Trophoblast cell (in vitro differentiated cells and primary cell): ENCODE results near the gene CLIC3.

Experiments
- DNase-seq, 2 donors: peaks; one replicate each; pipeline ENCODE4 v3.0.0-alpha.2; 2016
- H2AFZ ChIP-seq: 2 replicates; pipeline ENCODE4 v1.6.1; 2013; ENCODE audit warnings: low read length, moderate library complexity, mild to moderate bottlenecking; ENCODE audit not compliant: insufficient read depth, poor library complexity
- H2AK5ac ChIP-seq: 2 replicates; pipeline ENCODE4 v1.6.1; 2013; ENCODE audit warnings: mild to moderate bottlenecking, low read length
- H2BK120ac ChIP-seq: 2 replicates; pipeline ENCODE4 v1.6.1; 2013; ENCODE audit warnings: low read length, mild to moderate bottlenecking, moderate library complexity; ENCODE audit not compliant: insufficient read depth, poor library complexity
- H2BK12ac ChIP-seq: 2 replicates; pipeline ENCODE4 v1.6.1; 2013; ENCODE audit warnings: mild to moderate bottlenecking, low read length, moderate library complexity
- H2BK5ac ChIP-seq: 2 replicates; pipeline ENCODE4 v1.6.1; 2013; ENCODE audit warnings: low read length, low read depth, moderate library complexity, mild to moderate bottlenecking; ENCODE audit not compliant: poor library complexity
- H3K14ac ChIP-seq: 2 replicates; pipeline ENCODE4 v1.6.1; 2013; ENCODE audit warnings: mild to moderate bottlenecking, low read length
- H3K18ac ChIP-seq: 2 replicates; pipeline ENCODE4 v1.6.1; 2013; ENCODE audit warnings: mild to moderate bottlenecking, low read length
- H3K23ac ChIP-seq: 2 replicates; pipeline ENCODE4 v1.6.1; 2013; ENCODE audit warnings: low read length
- H3K27ac ChIP-seq: 2 replicates; pipeline ENCODE4 v1.5.1; 2013; ENCODE audit warnings: low read depth, mild to moderate bottlenecking, inconsistent platforms, low read length, moderate library complexity
- H3K27me3 ChIP-seq: 2 replicates; pipeline ENCODE4 v1.6.1; 2013; ENCODE audit warnings: inconsistent platforms, mild to moderate bottlenecking, low read length, moderate library complexity; ENCODE audit not compliant: insufficient read depth
- H3K36me3 ChIP-seq, 2 experiments: 1 replicate in 1 of 2; 2 replicates in 1 of 2; pipeline ENCODE4 v1.6.1; 2013; ENCODE audit warnings: low read length in 2 of 2, mild to moderate bottlenecking in 2 of 2, moderate library complexity in 1 of 2; ENCODE audit not compliant: insufficient read depth in 2 of 2, control insufficient read depth in 1 of 2
- H3K4ac ChIP-seq: 2 replicates; pipeline ENCODE4 v1.6.1; 2013; ENCODE audit warnings: low read depth, mild to moderate bottlenecking, low read length, moderate library complexity
- H3K4me1 ChIP-seq, 2 experiments: 1 replicate in 1 of 2; 2 replicates in 1 of 2; pipeline ENCODE4 v1.6.1; 2013; ENCODE audit warnings: low read length in 2 of 2, mild to moderate bottlenecking in 2 of 2, moderate library complexity in 1 of 2; ENCODE audit not compliant: insufficient read depth in 2 of 2, control insufficient read depth in 1 of 2
- H3K4me2 ChIP-seq: 2 replicates; pipeline ENCODE4 v1.6.1; 2013; ENCODE audit warnings: inconsistent platforms, mild to moderate bottlenecking, low read length, moderate library complexity
- H3K4me3 ChIP-seq: 2 replicates; pipeline ENCODE4 v1.5.1; 2013; ENCODE audit warnings: mild to moderate bottlenecking, low read depth, low read length, inconsistent platforms
- H3K79me1 ChIP-seq: one replicate; pipeline ENCODE4 v1.6.1; 2013; ENCODE audit warnings: low read length
- H3K79me2 ChIP-seq: 2 replicates; pipeline ENCODE4 v1.6.1; 2013; ENCODE audit warnings: low read length, mild to moderate bottlenecking; ENCODE audit not compliant: control insufficient read depth, insufficient read depth, poor library complexity
- H3K9ac ChIP-seq: 2 replicates; pipeline ENCODE4 v1.6.1; 2013; ENCODE audit warnings: mild to moderate bottlenecking, low read length
- H3K9me3 ChIP-seq: 2 replicates; pipeline ENCODE4 v1.6.1; 2013; ENCODE audit warnings: low read depth, mild to moderate bottlenecking, control low read depth, inconsistent platforms, low read length; ENCODE audit not compliant: insufficient read depth
- H4K12ac ChIP-seq: 2 replicates; pipeline ENCODE4 v1.6.1; 2013; ENCODE audit warnings: low read depth, mild to moderate bottlenecking, low read length, moderate library complexity
- H4K8ac ChIP-seq: 2 replicates; pipeline ENCODE4 v1.6.1; 2013; ENCODE audit warnings: low read depth, mild to moderate bottlenecking, low read length, moderate library complexity
- H4K91ac ChIP-seq: one replicate; pipeline ENCODE4 v1.6.1; 2013; ENCODE audit warnings: low read depth, mild to moderate bottlenecking, low read length, moderate library complexity
- WGBS: extraction: QIAGEN DNeasy Blood & Tissue Kit; methylation state at CpG from one replicate; pipeline ENCODE4 v1.1.7; 2013; ENCODE audit warnings: missing lambda C conversion rate; ENCODE audit not compliant: insufficient read length, insufficient coverage; ENCODE audit errors: extremely low coverage; 5-methylcytosine and 5-hydroxymethylcytosine counted together

Gene CLIC3

GRCh38 chr9:137020771-137021567 is 24.6 kb upstream of the CLIC3 start:
- Histone ChIP-seq H3K4me3 (no peak overlapping the region), H2BK120ac (no peak overlapping the region), H2AK5ac (no peak overlapping the region), H3K9ac (no peak overlapping the region), H2BK12ac (no peak overlapping the region), H2BK5ac (no peak overlapping the region), H4K91ac (no peak overlapping the region), H2AFZ (no peak overlapping the region), H3K23ac (no peak overlapping the region), H3K18ac (no peak overlapping the region), H3K36me3 (no peaks in the 10 kb centered on the region), H3K27ac (no peak overlapping the region), H4K12ac (no peak overlapping the region), H3K79me1 (no peaks in the 10 kb centered on the region), H3K4me1 (no peaks in the 10 kb centered on the region), H3K4ac (no peak overlapping the region), H4K8ac (no peak overlapping the region), H3K4me2 (no peak overlapping the region), H3K9me3 (peaks cover 15% of the 10 kb centered on the region), H3K27me3 (no peaks in the 10 kb centered on the region), H3K79me2 (no peaks in the 10 kb centered on the region), H3K14ac (no peak overlapping the region)
- no peak for DNase-seq
- no CpG with 5 or more reads among the region's 32 CpGs for WGBS

DNA sequence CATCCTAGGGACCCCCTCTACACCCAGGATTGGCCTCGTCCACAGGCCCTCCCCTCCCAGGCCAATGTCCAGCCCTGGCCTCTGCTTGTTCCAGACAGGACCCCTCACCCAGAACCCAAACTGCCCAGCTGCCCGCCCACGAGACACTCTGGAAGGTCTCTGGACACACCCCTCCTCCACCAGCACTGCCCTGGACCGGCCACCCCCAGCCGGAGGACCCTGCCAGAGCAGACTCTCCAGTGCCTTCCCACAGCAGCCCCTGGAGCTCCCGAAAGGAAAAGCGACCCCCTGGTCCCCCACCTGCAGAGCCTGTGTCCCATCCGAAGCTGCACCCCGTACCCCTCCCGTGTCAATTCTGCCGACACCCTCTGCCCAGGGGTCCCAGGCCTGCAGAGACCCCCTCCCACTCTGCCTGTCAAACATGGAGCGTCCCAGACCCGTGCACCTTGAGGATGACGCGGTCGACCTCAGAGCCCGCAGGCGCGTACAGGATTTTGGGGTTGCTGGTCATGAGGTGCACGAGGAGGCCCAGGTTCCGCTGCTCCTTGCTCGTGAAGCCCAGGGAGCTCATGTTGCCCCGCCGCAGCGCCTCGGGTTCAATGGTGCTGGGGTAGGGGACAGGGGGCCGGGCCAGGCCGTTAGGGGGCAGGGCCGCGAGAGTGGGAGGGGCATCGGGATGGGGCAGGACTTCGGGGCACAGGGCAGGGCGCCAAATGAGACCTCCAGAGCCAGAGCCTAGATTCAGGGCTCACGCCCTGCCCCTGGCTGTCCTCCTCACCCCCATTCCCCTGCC is 23.7 kb upstream of the CLIC3 start:
- Histone ChIP-seq H2AK5ac (no peak overlapping the region), H3K4me1 (no peaks in the 10 kb centered on the region), H4K91ac (no peak overlapping the region), H3K9ac (no peak overlapping the region), H3K4ac (no peak overlapping the region), H2BK120ac (no peak overlapping the region), H4K8ac (no peak overlapping the region), H3K14ac (no peak overlapping the region), H3K36me3 (no peaks in the 10 kb centered on the region), H3K27me3 (no peaks in the 10 kb centered on the region), H4K12ac (no peak overlapping the region), H3K9me3 (peaks cover 21% of the 10 kb centered on the region), H3K79me1 (no peaks in the 10 kb centered on the region), H3K18ac (no peak overlapping the region), H2BK12ac (no peak overlapping the region), H3K4me2 (no peak overlapping the region), H3K4me3 (no peak overlapping the region), H2BK5ac (no peak overlapping the region), H3K79me2 (no peaks in the 10 kb centered on the region), H2AFZ (no peak overlapping the region), H3K23ac (no peak overlapping the region), H3K27ac (no peak overlapping the region)
- no CpG with 5 or more reads among the region's 34 CpGs for WGBS
- no peak for DNase-seq

DNA sequence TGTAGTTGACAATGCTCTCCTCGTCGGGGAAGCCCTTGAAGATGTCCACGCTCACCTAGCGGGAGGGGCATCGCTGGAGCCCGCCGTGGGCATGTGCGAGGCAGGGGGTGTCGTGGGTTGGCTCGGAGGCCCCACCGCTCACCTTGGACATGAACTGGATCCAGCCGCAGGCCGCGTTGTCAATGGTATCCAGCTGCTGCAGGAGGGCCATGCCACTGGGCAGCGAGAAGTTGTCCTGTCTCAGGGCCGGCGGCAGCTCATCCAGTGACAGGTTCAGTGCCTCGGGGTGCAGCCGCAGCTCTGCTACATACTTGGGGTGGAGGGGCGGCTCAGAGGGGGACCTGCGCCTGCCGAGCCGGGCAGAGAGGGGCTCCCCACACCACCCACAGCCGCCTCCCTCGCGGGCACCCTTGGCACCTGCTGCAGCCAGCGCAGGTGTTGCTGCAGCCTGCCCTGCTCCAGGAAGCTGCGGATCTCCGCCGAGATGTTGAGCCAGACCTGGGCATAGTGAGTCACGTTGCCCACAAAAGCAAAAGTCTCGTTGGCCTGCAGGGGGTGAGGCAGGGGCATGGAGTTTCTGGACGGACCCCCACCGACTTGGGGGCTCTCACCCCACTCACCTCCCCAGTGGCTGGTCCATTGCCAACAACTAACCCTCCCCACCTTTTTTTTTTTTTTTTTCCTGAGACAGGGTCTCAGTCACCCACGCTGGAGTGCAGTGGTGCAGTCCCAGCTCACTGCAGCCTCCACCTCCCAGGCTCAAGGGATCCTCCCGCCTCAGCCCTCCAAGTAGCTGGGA is 22.6 kb upstream of the CLIC3 start:
- Histone ChIP-seq H4K8ac (no peak overlapping the region), H4K91ac (no peak overlapping the region), H2BK5ac (no peak overlapping the region), H3K4me3 (no peak overlapping the region), H3K27me3 (no peaks in the 10 kb centered on the region), H2AFZ (no peak overlapping the region), H3K27ac (no peak overlapping the region), H2AK5ac (no peak overlapping the region), H3K79me1 (no peaks in the 10 kb centered on the region), H3K23ac (no peak overlapping the region), H4K12ac (no peak overlapping the region), H3K14ac (no peak overlapping the region), H3K79me2 (no peaks in the 10 kb centered on the region), H3K4ac (no peak overlapping the region), H3K4me2 (no peak overlapping the region), H3K4me1 (no peaks in the 10 kb centered on the region), H3K18ac (no peak overlapping the region), H2BK12ac (no peak overlapping the region), H3K9me3 (peaks cover 22% of the 10 kb centered on the region), H3K9ac (no peak overlapping the region), H3K36me3 (no peaks in the 10 kb centered on the region), H2BK120ac (no peak overlapping the region)
- WGBS, result no CpG with 5 or more reads among the region's 36 CpGs
- DNase-seq, result no peak

DNA sequence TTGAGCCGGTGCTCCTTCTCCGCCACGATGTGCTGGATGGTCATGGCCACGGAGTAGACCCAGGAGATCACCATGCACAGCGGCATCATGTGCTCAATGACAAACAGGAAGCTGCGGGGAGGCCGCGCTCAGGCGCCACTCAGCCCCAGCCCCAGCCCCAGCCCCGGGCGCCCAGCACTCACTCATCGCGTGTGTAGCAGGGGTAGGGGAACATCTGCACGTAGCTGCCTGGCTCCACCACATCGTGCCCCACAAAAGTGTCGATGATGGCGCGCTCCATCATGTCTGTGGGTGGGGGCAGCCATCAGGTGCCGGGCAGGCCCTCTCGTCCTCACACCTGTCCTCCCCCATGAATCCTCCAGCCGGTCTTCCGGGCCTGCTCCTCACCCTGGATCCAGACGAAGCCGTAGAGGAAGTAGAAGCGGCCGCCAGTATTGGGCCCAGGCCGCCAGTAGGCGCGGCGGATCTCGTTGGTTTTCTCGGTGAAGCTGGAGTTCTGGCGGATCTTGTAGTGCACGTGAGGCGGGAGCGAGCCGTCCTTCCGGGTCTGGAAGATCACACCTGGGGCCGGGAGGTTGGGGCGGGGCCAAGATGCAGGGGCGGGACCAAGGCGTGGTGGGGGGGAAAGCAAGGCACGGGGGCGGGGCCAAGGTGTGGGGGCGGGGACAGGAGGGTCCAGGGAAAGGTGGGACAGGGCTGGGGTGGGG is 21.6 kb upstream of the CLIC3 start:
- H3K27ac ChIP-seq, result no peak overlapping the region
- no peak overlapping the region for H3K14ac ChIP-seq
- H3K18ac ChIP-seq, result no peak overlapping the region
- no peaks in the 10 kb centered on the region for H3K36me3 ChIP-seq
- H3K79me2 ChIP-seq, result no peaks in the 10 kb centered on the region
- WGBS, result no CpG with 5 or more reads among the region's 45 CpGs
- no peaks in the 10 kb centered on the region for H3K79me1 ChIP-seq
- no peaks in the 10 kb centered on the region for H3K27me3 ChIP-seq
- H3K4ac ChIP-seq, result no peak overlapping the region
- no peak overlapping the region for H4K12ac ChIP-seq
- H3K4me3 ChIP-seq, result no peak overlapping the region
- no peak overlapping the region for H3K23ac ChIP-seq
- H3K9me3 ChIP-seq, result peaks cover 24% of the 10 kb centered on the region
- H2AFZ ChIP-seq, result no peak overlapping the region
- H2BK12ac ChIP-seq, result no peak overlapping the region
- no peak for DNase-seq
- H3K9ac ChIP-seq, result no peak overlapping the region
- no peak overlapping the region for H3K4me2 ChIP-seq
- H2AK5ac ChIP-seq, result no peak overlapping the region
- no peak overlapping the region for H4K8ac ChIP-seq
- no peaks in the 10 kb centered on the region for H3K4me1 ChIP-seq
- H2BK5ac ChIP-seq, result no peak overlapping the region
- H4K91ac ChIP-seq, result no peak overlapping the region
- H2BK120ac ChIP-seq, result no peak overlapping the region
